Stimulated activated CD8-positive, alpha-beta memory T cell treated with anti-CD3 and anti-CD28 coated beads, Interleukin-15, amount 100 ng/mL, for 48 hours (primary cell): ENCODE measurements around the gene HS2ST1.

Experiments used
- DNase-seq, 2 donors: peaks; one replicate each; pipeline ENCODE4 v3.0.0-alpha.2; 2020; ENCODE audit warnings: low read depth in 2 of 2

The HS2ST1 gene

DNA sequence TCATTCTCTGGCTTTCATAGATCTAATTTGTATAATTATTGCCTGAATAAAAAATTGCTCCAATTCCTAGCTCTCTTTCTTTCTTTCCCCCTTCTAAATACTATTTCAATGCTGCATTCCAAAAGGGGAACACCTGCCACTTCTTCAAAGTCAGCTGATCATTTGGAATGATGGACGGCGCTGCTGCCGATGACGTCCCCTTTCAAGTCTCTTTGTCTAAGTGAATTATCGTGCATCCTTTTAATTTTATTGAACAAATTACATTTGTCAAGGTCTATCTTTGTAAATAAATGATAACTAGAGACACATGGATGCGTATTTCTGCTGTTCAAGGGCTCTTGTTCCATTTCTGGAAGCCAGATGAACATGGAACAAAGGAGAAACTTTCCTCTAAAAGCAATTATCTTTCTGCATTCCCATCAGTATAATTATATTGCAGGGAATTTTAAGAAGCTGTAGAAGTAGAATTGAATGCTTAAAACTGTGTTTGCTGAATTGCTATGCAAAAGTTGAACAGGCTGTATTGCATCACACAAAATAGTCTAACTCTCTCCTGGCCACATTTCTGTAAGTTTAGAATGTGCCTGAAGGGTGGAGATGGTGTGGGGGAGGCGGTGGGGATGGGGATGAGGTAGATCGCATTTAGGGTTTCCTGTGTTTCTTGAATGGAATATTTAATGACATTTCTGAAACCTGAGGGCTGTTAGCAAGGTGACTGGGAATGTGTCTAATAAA is 222.3 kb downstream of the HS2ST1 start:
- no peak for DNase-seq

DNA sequence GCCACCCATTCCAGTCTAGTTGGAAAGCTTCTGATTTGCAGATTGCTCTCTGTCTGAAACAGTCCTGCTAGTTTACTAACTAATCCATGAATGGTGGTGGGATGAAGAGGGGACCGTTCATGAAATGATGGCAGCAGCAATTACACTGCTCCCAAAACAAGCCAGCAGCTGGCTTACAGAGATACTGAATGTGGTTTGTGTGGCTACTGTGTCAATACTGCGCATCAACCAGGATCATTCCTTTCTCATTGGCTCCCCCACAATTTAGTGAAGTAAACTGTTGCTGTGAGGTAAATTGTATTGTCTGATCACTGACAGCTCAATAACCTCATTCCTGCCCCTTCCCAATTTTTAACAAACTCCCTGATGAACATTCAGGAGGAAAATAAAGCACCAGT is 222.9 kb downstream of the HS2ST1 start:
- no peak for DNase-seq

DNA sequence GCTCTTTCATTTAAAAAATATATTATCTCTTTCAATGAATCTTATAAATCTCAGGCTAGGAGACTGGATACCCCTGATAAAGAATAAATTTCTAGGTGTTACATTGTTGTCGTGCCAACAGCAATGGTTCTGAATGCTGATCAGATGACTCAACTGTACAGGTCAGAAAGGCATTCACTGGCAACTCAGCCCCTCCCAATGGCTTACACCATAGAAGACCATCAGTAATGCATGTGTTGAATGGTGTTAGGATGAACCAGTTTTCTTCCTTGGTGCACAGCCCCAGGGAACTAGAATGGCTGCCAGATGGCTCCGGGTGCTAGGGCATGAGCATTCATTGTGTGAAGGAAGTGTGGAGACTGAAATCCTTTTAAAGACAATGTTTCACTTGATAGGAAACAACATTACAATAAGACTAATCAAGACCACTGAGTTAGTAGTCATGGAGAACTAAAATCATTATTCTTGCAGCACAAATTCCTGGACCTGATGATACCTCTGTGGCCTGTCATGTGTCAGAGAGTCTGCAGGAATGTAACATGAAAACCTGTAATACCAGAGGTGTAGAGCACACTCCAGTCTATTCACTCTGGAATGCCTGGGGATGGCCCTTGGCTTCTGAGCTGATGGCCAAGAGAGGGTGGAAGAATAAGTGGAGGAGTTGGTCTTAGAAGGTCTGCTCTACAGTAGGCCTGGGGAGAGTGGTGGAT is 226.6 kb downstream of the HS2ST1 start:
- DNase-seq: no peak

DNA sequence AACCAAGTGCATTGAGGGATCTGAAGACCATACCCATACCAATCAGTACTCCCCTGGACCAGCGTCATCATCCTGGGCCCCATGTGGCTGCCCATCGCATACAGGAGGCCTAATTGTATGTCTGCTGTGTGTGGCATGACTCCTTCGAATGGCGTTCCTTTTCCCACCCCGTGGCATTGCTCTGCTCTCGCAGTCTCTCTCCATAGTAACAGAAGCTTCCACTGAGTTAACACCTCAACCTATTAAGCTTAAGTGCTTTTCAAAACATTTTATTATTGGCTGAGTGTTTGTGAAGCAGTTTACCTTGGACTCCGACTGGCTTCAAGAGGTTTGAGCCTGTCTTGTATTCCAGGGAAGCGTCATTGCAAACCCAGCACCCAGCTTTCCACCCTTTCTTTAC is 227.1 kb downstream of the HS2ST1 start:
- DNase-seq: no peak

DNA sequence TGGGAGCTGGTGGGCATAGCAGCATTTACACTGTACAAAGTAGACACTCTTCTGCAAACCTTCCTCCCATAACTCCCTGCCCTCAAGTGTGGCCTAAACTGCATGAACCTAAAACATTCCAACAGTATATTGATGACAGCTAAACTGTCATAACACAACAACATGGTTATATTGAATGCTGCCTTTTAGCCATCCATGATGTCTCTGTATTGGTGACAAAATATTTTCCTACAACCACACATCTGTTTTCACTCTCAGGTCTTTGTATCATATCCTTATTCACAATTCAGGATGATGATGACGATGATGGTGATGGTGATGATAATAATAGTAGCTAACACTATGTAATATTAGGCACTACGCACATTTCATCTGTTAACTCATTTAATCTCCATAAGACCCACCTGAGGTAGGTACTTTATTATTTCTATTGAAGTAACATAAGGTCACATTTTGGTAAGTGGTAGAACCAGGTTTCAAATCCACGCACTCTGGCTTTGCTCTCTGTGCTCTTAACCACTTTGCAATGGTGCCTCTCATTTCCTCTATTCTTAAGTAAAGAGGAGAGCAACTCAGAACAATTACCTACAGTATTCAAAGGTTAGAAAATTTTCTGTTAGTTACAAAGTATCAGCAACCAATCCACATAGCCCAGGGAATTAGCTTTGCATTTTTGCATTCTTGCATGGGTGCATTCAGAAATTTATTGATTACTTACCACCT is 229.1 kb downstream of the HS2ST1 start:
- no peak for DNase-seq

DNA sequence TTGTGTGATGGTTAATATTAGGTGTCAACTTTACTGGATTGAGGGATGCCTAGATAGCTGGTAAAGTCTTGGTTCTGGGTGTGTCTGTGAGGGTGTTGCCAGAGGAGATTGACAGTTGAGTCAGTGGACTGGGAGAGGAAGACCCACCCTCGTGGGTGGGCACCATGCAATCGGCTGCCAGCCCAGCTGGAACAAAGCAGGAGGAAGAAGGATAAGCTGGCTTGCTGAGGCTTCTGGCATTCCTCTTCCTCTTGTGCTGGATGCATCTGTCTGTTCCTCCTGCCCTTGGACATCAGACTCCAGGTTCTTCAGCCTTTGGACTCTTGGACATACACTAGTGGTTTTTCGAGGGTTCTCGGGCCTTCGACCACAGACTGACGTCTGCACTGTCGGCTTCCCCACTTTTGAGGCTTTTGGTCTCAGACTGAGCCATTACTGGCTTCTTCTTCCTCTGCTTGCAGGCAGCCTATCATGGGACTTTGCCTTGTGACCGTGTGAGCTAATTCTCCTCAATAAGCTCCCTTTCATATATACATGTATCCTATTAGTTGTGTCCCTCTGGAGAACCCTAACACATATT is 230.0 kb downstream of the HS2ST1 start:
- no peak for DNase-seq

DNA sequence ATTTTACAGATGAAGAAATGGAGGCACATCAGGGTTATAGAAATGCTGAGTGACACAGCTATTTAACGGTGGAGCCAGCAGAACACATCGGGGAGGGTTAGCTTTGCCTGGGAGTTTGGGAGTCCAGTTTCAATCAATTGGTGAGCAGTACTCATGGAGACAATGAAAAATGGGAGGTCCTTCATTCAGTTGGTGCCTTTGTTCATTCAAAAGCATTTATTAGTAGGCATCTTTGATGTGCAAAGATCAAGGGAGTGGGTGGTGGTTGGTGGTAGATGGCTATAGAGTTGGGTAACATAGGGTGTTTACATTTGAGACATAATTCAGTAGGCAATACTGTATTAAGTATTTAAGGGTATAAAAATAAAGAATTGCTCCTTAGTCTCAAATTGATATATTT is 230.5 kb downstream of the HS2ST1 start:
- DNase-seq: no peak

DNA sequence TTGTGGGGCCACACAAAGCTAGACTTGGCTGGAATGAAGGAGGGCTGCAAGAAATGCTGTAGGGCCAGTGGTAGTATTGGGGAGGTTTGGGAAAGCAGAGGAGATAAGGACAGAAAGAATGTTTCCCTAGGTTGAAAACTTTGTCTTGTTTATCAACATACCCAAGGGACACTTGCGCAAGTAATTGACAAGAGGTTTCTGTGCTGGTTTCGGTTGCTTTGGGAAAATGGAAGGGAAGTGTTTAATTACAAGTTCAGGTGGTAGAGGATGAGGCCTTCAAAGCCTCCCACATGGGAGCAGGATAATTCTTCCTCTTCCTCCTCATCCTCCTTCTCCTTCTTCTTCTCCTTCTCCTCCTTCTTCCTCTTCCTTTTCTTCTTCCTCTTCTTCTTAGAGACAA is 232.1 kb downstream of the HS2ST1 start:
- DNase-seq: no peak

DNA sequence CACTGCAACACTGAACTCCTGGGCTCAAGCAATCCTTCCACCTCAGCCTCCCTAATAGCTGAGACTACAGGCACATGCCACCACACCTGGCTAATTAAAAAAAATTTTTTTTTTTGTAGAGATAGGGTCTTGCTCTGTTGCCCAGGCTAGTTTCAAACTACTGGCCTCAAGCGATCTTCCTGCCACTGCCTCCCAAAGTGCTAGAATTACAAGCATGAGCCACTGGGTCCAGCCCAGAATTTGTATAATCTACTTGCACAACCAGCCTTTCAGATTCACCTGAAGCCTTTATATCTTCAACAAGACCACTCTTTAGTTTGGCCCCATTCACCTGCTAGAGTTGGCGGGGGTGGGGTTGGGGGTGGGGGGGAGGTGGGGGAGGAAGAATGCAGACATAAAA is 232.6 kb downstream of the HS2ST1 start:
- no peak for DNase-seq

DNA sequence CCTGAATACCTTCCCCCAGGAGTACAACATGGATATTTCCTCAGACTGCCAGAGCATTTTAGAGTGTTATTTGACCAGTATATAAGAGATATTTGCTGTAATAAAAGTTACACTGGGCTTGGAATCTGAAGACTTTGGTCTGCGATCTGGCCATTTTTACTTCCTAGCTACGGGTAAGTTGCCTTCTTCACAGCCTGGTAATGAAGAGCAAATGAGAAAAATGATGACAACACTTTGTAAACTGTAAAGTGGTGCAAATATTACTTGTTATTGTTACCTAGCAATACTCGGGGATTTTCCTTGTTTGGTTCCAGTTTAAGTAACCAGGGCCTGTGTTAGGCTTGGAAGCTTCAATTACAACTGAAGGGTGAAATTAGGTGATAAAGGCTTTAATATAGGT is 233.4 kb downstream of the HS2ST1 start:
- DNase-seq: no peak

DNA sequence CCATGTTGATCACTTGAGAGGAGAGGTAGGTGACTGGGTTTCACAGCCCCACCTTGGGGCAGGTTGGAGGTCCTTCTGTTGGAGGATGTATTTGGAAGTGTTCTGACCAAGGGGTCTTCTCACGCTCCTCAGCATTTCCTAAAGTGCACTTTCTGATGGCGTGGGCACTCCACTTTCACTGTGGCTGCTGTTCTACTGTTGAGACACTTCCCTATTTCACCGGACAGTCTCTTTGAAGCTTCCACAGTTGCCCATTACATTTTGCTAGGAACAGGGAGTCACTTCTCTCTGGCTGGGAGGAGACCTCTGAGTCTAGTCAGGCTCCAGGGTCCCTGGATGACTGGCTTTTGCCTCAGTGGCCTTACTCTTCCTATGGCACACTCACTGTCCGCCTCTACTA is 234.2 kb downstream of the HS2ST1 start:
- DNase-seq: no peak

DNA sequence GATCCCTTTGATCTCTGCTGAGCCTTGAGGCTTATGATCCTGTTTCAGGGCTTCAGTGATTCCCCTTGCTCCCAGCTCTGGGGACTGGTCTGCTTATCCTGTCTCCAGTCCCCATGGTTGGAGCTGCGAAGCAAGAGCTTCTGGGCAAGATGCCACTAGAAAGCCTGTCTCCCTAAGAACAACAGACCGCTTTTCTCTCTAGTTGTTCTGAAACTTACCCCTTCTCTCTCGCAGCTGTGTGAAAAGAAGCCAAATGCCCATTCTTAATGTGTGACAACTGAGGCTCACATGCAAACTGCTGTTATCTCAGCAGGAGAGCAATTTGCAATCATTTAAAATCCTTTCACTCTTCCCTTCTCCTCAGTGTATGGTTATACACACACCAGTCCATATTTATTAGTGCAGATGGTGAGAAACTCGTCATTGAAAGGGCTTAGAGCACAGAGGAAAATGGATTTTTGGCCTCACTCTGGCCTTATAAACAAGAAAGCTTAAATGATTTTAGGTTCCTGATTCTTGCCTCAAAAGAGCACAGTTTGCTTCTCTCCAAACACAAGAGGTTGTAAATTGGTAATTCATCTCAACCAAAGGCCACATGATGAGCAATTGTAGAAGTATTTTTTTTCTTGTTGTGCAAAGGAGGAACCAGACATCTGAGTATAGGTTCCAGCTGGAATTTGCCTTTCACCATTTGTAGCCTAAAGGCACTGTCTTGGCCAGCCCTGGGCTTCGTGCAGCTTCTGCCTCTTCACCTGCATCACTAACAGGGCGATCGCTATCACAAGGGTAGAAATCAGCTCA is 235.0 kb downstream of the HS2ST1 start:
- DNase-seq: no peak

DNA sequence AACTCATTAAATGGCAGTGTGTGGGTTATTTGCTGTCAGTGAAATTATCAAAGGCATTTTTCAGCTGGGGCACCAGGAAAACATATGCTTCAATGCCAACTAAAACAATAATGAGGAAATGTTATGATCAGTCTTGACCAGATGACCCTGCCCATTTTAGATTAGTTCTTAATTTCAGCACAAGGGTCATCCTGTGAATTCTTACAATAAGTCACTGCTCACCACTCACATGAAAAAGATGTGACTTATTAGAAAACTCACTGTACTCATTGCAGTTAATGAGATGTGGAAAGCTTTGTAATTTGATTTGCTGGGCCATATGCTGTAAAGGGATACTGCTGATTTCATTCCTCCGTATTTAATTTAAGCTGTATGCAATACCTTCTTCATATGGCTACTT is 235.7 kb downstream of the HS2ST1 start:
- DNase-seq: no peak

DNA sequence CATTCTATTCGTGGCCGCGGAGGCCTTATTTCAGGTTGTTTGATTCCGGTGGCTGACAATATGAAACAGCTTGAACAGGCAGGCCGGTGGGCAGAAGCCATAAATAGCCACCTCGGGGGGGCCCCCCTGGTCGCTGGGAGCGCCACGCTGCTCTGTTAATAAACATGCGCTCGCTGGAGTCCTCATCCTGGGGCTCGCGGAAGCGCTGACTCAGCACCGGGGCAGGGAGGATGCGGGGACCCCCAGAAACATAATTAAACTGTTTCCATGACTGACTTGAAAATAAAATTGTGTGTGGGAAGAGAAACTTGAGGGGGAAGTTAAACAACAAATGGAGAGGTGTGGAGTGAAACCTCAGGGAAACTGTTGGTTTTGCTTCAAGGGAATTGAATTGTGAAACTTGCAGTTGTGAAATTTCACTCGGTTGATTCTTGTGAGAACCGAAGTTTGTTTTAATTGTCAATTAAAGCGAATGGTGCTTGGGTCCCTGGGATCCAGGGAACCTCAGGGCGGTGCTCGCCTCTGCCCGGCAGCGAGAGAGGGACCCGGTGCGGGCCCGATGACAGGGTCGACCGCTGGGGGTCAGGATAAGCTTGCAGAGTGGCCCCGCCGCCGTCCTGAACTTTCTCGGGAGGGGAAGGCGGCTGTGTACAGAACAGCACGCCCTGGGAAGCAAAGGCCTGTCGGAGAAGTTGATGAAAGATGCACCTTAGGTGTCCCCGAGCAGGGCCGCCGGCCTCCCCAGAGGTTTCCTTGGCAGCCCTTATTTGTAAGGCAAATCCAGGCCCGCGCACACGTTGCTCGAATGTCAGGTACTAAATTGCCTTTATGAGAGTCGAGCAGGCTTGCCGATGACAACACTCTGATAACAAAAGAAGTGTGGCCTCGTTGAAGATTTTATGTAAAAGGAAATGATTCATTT is 237.3 kb downstream of the HS2ST1 start:
- DNase-seq: peak; percentile 45 to 59

DNA sequence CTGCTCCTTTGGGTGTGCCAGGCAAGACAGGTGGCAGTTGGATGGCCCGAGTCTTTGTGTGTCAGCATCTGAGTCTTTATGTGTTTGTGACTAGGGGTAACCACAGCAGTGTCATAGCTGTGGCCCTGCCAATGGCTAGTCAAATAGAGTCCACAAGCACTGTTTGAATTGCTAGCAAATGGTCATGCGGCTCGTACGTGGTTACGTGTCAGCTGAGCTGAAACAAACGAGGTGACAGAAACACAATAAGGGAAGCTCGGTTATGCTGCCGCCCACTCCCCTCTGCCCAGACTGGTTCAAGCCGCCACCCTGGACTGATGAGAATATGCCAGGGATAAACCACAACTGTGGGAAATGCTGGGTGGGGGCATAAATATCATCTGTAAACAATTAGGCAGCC is 239.9 kb downstream of the HS2ST1 start:
- no peak for DNase-seq

DNA sequence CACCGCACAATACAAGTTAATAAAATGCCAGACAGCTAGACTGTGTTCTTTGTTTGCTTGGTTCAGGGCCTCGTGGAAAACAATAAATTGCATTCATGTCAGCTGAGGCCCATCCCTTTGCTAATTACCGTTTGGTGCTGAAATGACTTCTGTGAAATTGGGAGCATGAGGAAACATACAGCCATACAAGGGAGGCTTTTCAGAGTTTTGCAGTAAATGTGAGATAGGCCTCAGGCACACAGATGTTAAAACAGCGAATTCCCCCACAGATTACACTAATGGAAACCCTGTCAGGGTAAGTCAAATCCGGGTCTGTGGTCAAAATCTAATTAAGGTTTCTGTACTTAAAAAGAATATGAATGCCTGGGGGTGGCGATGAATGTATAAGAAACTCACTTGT is 240.7 kb downstream of the HS2ST1 start:
- DNase-seq: no peak

DNA sequence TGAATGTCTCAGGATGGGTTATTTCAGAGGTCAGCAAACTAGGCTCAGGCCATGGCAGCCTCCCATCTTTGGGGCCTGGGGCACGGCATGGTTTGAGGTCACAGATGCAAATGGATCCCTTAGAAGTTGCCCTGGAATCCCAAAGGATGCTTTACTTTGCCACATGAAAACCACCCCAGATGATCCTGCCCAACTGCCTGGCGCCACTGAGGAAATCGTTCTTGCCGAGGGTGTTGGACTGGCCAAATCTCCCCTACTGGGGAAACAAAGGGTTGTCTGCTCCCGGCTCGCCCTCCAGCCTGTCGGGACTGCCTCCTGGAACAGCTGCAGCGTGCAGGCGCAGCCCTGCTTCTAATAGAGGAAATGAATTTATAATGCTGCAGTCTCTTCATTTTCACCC is 241.2 kb downstream of the HS2ST1 start:
- no peak for DNase-seq

DNA sequence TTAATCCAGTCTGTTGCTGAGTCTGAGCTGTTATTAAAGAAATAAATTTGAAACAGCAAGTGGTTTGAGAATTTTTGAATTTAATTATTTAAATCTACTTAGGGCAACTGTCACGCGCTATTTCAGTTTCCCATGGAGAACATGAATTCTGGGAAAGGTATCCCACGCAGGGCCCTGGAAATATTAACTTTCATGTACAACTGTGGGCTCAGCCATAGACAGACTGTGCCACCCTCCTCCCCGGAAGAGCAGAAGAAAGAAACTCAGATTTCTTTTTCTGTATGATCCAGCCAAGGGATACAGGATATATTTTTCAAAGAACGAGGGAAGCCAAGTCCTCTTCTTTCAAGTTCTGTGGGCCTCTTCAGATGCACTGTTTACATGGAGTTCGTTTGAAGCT is 241.7 kb downstream of the HS2ST1 start:
- no peak for DNase-seq

DNA sequence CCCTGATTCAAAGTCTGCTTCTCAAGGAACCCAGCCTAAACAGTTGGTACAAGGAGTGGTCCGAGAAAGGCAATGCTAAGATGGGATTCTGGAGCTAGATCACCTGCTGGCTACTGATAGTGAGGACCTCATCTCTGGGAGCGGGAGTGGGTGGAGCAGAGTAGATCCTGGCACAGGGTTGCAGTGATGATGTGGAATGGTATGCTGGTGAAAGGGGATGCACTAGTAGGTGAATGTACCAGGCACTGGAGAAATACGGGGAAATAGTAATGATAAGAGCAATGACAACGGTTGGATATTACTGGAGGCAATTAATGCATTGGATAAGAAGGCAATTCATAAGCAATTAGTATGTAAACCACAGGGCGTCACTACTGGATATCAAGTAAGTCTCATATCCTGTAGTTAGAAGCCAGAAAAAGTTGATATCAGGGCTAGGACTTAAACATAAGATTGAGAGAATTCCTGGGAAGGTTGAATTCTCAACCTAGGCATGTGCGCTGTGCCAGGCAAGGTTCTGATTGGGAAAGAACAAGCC is 245.0 kb downstream of the HS2ST1 start:
- DNase-seq: no peak
